Posterior vena cava (tissue), 2 donors: ENCODE measurements around the gene ARHGAP40. TPM values are rescaled to one million over a fixed set of nuclear protein-coding genes. Genes with fewer than 3 reads are reported as not detected.

Experiments
- DNase-seq: peaks from one replicate; pipeline ENCODE4 v3.0.0-alpha.2; 2020; ENCODE audit warnings: low spot score
- intact Hi-C, 2 donors: fragments of 100-400 bp; cut with DNase I; formaldehyde crosslinking; loops; one replicate each; pipeline versions ENCODE4 v1.14.1 to v1.14.2; 2022 to 2023
- total RNA-seq, 2 donors: library from RNA; stranded (reverse); fragmentation: NEBNext Ultra II Directional; extraction: Animal tissue kit (Norgen Biotek cat#: 25700); gene quantifications; one replicate each; pipeline ENCODE4 v1.2.1, GENCODE V29; 2021
- donor health status: DM: yes; HTN: yes; CAD: no.
- donor health status: DM: yes; HTN: yes; CAD: no.

The ARHGAP40 gene
- total RNA-seq, 2 donors from 2014 or later, result not detected

- intact Hi-C loops, result no loop called here
- DNase-seq, result no peak
These were observed 11.3 kb downstream of the ARHGAP40 start for GRCh38 chr20:38612751-38613515.

GRCh38 chr20:38615283-38615682 lies 13.7 kb downstream of the ARHGAP40 start:
- no peak for DNase-seq
- intact Hi-C loops, result no loop called here

GRCh38 chr20:38616457-38616856 lies 14.8 kb downstream of the ARHGAP40 start:
- DNase-seq, result no peak
- intact Hi-C loops, result no loop called here

DNA sequence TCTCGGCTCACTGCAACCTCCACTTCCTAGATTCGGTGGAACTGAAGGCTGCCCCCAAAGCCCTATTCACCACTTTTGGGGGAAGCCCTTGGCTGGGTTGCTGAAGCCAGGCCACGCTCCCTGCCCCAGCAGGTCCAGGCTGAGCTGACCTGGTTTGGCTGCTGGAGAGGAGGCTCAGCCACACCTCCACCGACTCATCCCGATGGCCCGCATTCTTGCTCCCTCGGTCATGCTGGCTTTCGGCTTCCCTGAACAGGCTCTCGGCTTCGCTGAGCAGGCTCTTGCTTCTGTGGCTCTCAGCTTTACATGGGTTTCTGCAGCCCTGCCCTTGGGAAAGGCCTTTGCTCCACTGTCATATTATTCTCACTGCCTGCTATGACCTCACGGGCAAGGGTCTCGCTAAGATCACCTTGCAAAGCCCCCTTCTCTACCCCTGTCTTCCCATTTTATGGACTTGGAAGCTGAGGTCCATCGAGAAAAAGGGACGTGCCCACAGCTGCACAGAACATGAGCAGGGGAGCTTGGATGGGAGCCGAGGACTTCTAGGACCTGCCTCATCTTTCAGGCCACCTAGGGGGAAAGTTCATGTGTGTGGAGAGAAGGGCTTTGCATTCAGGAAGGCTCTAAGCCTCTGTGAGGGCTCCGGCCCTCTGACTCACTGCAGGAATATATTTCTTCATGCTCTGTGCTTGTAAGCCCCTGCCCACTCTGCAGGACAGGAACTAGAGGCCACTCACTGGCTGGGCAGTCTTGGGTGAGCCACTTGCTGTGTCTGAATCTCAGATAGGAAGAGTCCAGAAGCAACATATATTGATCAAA lies 15.6 kb downstream of the ARHGAP40 start:
- intact Hi-C loops, result no loop called here

DNA sequence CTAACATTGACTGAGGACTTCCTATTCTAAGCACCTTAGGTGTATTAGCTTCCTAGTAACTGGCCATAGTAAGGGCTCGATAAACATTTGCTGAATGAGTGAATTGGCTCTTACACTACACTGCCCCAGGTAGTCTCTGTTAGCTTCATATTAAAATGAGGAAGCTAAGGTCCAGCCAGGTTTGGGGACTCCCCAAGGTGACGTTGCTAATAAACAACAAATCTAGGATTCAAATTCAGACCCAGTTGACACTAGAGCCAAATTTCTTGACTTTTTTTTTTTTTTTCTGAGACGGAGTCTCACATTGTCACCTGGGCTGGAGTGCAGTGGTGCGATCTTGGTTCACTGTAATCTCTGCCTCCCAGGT lies 16.2 kb downstream of the ARHGAP40 start:
- intact Hi-C loops, result no loop called here
- DNase-seq, result no peak

More for the DNA sequence above, 15.6 kb downstream of the ARHGAP40 start:
- DNase-seq, result no peak

GRCh38 chr20:38620441-38620840 lies 18.8 kb downstream of the ARHGAP40 start:
- intact Hi-C loops, result no loop called here

DNA sequence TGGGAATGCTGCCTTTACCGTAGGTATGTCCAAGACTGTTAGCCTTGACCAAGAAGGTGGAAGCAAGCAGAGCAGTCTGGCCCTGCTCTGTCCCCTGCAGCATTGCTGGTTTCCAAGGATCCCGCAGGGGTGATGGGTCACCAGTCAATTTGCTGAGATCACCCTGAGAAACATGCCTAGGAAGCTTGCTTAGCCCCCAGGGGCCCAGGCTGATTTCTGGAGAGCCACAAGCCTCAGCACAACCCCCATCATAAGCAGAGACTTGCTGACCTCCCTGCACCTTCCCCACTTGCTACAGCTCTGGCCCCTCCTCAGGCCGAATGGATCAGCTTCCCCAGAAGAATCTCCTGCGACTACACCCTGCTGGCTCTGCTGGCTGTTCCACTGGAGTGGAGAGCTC lies 21.5 kb downstream of the ARHGAP40 start:
- no peak for DNase-seq
- intact Hi-C loops, result no loop called here

More at GRCh38 chr20:38620441-38620840, 18.8 kb downstream of the ARHGAP40 start:
- DNase-seq, result no peak

- intact Hi-C loops, result no loop called here
- no peak for DNase-seq
These were observed 22.5 kb downstream of the ARHGAP40 start for GRCh38 chr20:38624084-38624483.

DNA sequence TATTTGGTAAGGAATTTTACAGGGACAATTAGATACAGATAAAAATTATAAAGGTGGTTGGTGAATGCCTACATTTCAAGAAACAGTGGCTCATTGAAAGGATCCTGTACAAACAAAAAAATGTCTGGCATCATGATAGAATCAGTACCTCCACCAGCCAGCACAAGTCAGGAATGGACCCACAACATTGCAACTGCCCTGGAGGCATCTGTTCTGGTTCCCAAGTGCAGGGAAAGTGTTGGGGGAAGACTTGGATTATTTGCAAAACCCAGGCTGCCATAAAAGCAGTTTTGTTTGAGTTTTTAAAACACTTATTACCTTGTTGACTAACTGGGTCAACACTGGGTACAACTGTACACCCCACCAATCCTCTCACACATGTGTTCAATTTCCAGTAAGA lies 24.3 kb downstream of the ARHGAP40 start:
- intact Hi-C loops, result no loop called here
- DNase-seq, result no peak

GRCh38 chr20:38626921-38627659 lies 25.5 kb downstream of the ARHGAP40 start:
- intact Hi-C loops, result no loop called here
- DNase-seq, result peak; percentile 37

DNA sequence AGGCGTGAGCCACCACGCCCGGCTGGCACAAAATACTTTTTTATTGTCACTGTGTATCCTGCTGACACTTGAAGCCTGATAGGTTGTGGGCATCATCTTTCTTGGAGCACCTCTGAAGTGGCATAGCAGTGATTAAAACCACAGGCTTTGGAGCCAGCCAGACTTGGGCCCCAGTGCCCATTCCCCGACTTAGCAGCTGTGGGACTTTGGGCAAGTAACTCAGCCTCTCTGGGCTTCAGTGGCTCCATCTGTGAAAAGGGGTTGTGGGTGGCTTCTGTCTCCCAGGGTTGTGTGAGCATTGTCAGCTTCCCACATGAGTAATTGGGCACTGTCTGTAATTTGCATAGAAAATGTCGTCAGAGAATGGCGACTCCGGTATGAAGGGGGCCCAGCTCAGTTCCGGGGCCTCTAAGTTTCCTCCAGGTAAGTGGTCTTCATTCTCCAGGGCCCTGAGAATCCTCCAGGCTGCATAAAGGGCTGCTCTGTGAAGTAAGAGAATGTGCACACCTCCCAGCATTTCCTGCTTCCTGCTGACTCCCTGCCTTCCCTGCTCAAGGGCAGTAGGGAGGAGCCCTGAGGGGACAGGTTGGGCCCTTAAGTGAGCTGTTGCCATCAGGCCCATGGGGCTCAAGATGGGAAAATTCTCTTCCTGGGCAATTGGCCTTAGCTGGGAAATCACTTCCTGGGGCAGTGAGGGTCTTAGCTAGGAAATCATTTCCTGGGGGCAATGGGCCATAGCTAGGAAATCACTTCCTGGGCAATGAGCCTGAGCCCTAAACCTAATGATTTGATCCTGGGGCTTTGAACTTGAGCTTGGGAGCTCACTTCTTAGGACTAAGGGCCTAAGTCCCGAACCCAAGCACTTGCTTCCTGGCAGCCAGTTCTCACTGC lies 27.2 kb downstream of the ARHGAP40 start:
- DNase-seq, result peak; percentile 26
- intact Hi-C loops, result no loop called here

DNA sequence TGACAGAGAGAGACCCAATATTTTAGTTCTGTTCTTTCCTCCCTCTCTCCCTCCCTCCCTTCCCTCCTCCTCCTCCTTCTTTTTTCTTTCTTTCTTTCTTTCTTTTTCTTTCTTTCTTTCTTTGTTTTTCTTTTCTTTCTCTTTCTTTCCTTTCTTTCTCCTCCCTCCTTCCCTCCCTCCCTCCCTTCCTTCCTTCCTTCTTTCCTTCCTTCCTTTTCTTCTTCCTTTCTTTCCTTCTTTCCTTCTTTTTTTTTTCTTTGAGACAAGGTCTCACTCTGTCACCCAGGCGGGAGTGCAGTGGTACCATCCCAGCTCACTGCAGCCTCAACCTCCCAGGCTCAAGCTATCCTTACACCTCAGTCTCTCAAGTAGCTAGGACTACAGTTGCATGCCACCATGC lies 28.4 kb downstream of the ARHGAP40 start:
- intact Hi-C loops, result no loop called here
- DNase-seq, result no peak

GRCh38 chr20:38630727-38631126 lies 29.1 kb downstream of the ARHGAP40 start:
- intact Hi-C loops, result no loop called here
- DNase-seq, result no peak

GRCh38 chr20:38631155-38632022 lies 29.8 kb downstream of the ARHGAP40 start:
- intact Hi-C loops, result no loop called here
- no peak for DNase-seq

DNA sequence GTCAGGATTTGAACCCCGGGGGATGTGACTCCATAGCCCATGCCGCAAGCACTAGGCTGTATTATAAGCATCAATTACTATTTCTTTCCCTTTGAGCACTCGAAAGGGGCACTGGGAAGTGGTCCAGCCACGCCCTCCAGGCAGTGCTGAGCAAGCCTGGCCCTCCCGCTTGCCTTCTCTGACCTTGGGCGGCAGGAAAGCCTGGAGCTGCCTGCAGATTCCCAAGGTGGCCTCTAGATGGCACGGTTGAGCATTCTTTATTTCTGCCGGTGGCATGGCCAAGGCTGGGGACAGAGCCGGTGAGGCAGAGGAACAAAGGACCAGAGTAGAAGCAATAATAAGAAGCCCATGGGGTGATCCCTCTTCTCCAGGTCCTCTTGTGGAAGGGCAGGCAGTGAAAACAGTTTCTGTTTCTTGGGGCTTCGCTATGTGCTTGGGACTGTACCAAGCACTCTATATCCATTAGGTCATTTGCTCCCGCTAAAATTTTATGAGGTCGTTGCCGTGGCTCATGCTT lies 32.0 kb downstream of the ARHGAP40 start:
- intact Hi-C loops, result no loop called here
- no peak for DNase-seq

DNA sequence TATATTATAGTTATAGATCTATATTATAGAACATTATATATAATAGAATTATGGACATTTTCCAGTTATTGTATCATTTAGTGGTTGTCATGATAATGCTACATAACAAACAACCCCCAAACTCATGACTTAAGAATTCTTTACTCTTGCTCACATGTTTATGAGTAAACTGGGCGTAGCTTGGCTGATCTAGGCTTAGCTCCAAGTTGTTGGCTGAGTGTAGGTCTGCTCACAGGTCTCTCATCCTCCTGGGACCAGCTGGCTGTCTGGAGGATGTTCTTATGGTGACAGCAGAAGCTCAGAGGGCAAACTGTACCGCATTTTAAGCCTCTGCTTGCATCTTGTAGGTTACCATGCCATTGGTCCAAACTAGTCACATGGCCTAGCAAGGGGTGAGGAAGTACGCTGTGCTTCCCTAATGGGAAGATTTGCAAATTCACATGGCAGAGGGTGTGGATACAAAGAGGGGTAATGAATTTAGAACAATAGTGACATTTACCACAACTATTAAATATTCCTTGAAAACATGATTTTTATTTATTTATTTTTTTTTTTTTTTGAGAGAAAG lies 34.2 kb downstream of the ARHGAP40 start:
- DNase-seq, result no peak
- intact Hi-C loops, result no loop called here

DNA sequence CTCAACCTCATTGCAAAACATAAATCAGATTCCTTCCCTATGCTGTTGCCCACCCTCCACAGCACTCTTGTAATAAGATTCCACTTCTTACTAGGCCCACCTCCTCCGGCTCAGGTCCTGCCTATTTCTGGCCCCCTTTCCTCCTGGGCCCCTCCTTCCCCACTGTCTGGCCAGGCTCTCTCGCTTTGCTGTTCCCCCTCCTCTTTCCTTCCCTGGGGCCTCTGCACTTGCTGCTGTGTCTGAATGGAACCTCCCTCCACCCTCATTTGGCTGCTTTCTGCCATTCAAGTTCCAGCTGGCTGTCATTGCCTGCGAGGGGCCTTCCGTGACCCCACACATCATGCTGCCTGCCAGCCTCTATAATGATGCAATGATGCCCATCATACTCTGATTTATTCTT lies 38.9 kb downstream of the ARHGAP40 start:
- DNase-seq, result no peak
- intact Hi-C loops, result loop anchor here in 1 of 2 donors (10.0 kb wide), 1 partner anchor 414 kb away; no protein-coding TSS in a partner anchor
